ENCODE data around the gene ZC3H12C. TPM values are rescaled to one million over a fixed set of nuclear protein-coding genes. Genes with fewer than 3 reads are reported as not detected.
"Not testable (repeated sequence)": the region's sequence is repeated elsewhere in the genome, so short reads cannot be mapped to it uniquely, and the experiment has no call there.

ZC3H12C gene
- total RNA-seq = 1 to 10 TPM in 1 of 2 donors, under 1 TPM in 1; 0.38 to 1.4 TPM

- DNase-seq (ENCODE audit: low spot score) (no peak), ATAC-seq (peak; percentile 89)
- Mint-ChIP-seq H3K4me3 (peak within 1 kb of the TSS; percentile 76), H3K9me3 (no peaks in the 10 kb centered on the region), H3K27me3 (peaks cover 23 to 38% of the 10 kb centered on the region in 2 donors), H3K36me3 (no peaks in the 10 kb centered on the region), H3K4me1 (ENCODE audit: low read depth in 2 of 2) (peaks cover 0 to 9% of the 10 kb centered on the region in 2 donors), H3K27ac (no peak within 1 kb of the TSS)
These were observed at the start of gene ZC3H12C for GRCh38 chr11:110092515-110093406. Gene ZC3H12C, plus strand, starts transcription at chr11:110093392. Its CDS starts 20 bp downstream, at chr11:110093412.

- no peak for ATAC-seq
- no peaks in the 10 kb centered on the region for H3K4me1 Mint-ChIP-seq (ENCODE audit: low read depth in 2 of 2)
- peaks cover 6 to 11% of the 10 kb centered on the region in 2 donors for H3K27me3 Mint-ChIP-seq
- H3K27ac Mint-ChIP-seq = no peak overlapping the region
- no peak for DNase-seq (ENCODE audit: low spot score)
- H3K36me3 Mint-ChIP-seq = no peaks in the 10 kb centered on the region
- H3K4me3 Mint-ChIP-seq = no peak overlapping the region
- peaks cover 5% of the 10 kb centered on the region for H3K9me3 Mint-ChIP-seq
These were observed 48.8 kb upstream of the ZC3H12C start for GRCh38 chr11:110044226-110044968.

GRCh38 chr11:110046775-110047380, 46.3 kb upstream of the ZC3H12C start:
- DNase-seq (ENCODE audit: low spot score) = no peak
- no peak overlapping the region for H3K4me3 Mint-ChIP-seq

GRCh38 chr11:110049501-110050200, 43.5 kb upstream of the ZC3H12C start:
- Mint-ChIP-seq H3K9me3 (peaks cover 6% of the 10 kb centered on the region), H3K36me3 (peaks cover 12% of the 10 kb centered on the region), H3K4me3 (no peak overlapping the region), H3K4me1 (ENCODE audit: low read depth in 2 of 2) (no peaks in the 10 kb centered on the region), H3K27ac (no peak overlapping the region), H3K27me3 (peaks cover 0 to 2% of the 10 kb centered on the region in 2 donors)
- DNase-seq (ENCODE audit: low spot score) (no peak), ATAC-seq (peak in 1 of 2 donors; percentile 40)

More at GRCh38 chr11:110046775-110047380, 46.3 kb upstream of the ZC3H12C start:
- H3K36me3 Mint-ChIP-seq = no peaks in the 10 kb centered on the region
- ATAC-seq = no peak
- peaks cover 5% of the 10 kb centered on the region for H3K9me3 Mint-ChIP-seq
- H3K27ac Mint-ChIP-seq = no peak overlapping the region
- no peaks in the 10 kb centered on the region for H3K4me1 Mint-ChIP-seq (ENCODE audit: low read depth in 2 of 2)
- H3K27me3 Mint-ChIP-seq = peaks cover 6 to 11% of the 10 kb centered on the region in 2 donors

GRCh38 chr11:110050201-110050506, 43.0 kb upstream of the ZC3H12C start:
- Mint-ChIP-seq H3K27ac (no peak overlapping the region), H3K27me3 (no peaks in the 10 kb centered on the region), H3K9me3 (peaks cover 6% of the 10 kb centered on the region), H3K36me3 (peaks cover 12% of the 10 kb centered on the region), H3K4me1 (ENCODE audit: low read depth in 2 of 2) (no peaks in the 10 kb centered on the region), H3K4me3 (no peak overlapping the region)
- DNase-seq (ENCODE audit: low spot score) (no peak), ATAC-seq (peak in 1 of 2 donors; percentile 20)

GRCh38 chr11:110053848-110054414, 39.3 kb upstream of the ZC3H12C start:
- ATAC-seq = no peak
- Mint-ChIP-seq H3K4me1 (ENCODE audit: low read depth in 2 of 2) (no peaks in the 10 kb centered on the region), H3K27me3 (no peaks in the 10 kb centered on the region), H3K27ac (no peak overlapping the region), H3K9me3 (peaks cover 6% of the 10 kb centered on the region), H3K36me3 (peaks cover 12% of the 10 kb centered on the region), H3K4me3 (no peak overlapping the region)
- no peak for DNase-seq (ENCODE audit: low spot score)

- ATAC-seq (no peak), DNase-seq (ENCODE audit: low spot score) (no peak)
- Mint-ChIP-seq H3K4me3 (no peak overlapping the region), H3K4me1 (ENCODE audit: low read depth in 2 of 2) (no peaks in the 10 kb centered on the region), H3K36me3 (peaks cover 12% of the 10 kb centered on the region), H3K9me3 (peaks cover 11% of the 10 kb centered on the region), H3K27me3 (peaks cover 2 to 9% of the 10 kb centered on the region in 2 donors), H3K27ac (no peak overlapping the region)
These were observed 36.2 kb upstream of the ZC3H12C start for GRCh38 chr11:110056956-110057355.

GRCh38 chr11:110059706-110060463, 33.3 kb upstream of the ZC3H12C start:
- Mint-ChIP-seq H3K27ac (no peak overlapping the region), H3K4me3 (no peak overlapping the region), H3K4me1 (ENCODE audit: low read depth in 2 of 2) (no peaks in the 10 kb centered on the region), H3K27me3 (peaks cover 5 to 15% of the 10 kb centered on the region in 2 donors), H3K9me3 (peaks cover 6% of the 10 kb centered on the region), H3K36me3 (no peaks in the 10 kb centered on the region)
- ATAC-seq (no peak), DNase-seq (ENCODE audit: low spot score) (no peak)

- DNase-seq (ENCODE audit: low spot score) = no peak
- H3K4me3 Mint-ChIP-seq = no peak overlapping the region
- no peak for ATAC-seq
- H3K27ac Mint-ChIP-seq = no peak overlapping the region
- H3K9me3 Mint-ChIP-seq = peaks cover 6% of the 10 kb centered on the region
- peaks cover 5 to 15% of the 10 kb centered on the region in 2 donors for H3K27me3 Mint-ChIP-seq
- H3K4me1 Mint-ChIP-seq (ENCODE audit: low read depth in 2 of 2) = no peaks in the 10 kb centered on the region
- no peaks in the 10 kb centered on the region for H3K36me3 Mint-ChIP-seq
These were observed 31.9 kb upstream of the ZC3H12C start for GRCh38 chr11:110061296-110061695.

- Mint-ChIP-seq H3K36me3 (no peaks in the 10 kb centered on the region), H3K27ac (no peak overlapping the region), H3K4me3 (no peak overlapping the region), H3K9me3 (peaks cover 6% of the 10 kb centered on the region), H3K4me1 (ENCODE audit: low read depth in 2 of 2) (no peaks in the 10 kb centered on the region), H3K27me3 (peaks cover 5 to 15% of the 10 kb centered on the region in 2 donors)
- DNase-seq (ENCODE audit: low spot score) (no peak), ATAC-seq (no peak)
These were observed 30.9 kb upstream of the ZC3H12C start for GRCh38 chr11:110062247-110062646.

GRCh38 chr11:110065189-110065588, 28.0 kb upstream of the ZC3H12C start:
- ATAC-seq = no peak
- DNase-seq (ENCODE audit: low spot score) = no peak
- Mint-ChIP-seq H3K27ac (no peak overlapping the region), H3K36me3 (no peaks in the 10 kb centered on the region), H3K4me1 (ENCODE audit: low read depth in 2 of 2) (peaks cover 0 to 3% of the 10 kb centered on the region in 2 donors), H3K4me3 (no peak overlapping the region), H3K9me3 (peaks cover 8% of the 10 kb centered on the region), H3K27me3 (peaks cover 7 to 15% of the 10 kb centered on the region in 2 donors)

- DNase-seq (ENCODE audit: low spot score); H3K4me3 Mint-ChIP-seq; H3K27ac Mint-ChIP-seq; H3K4me1 Mint-ChIP-seq (ENCODE audit: low read depth in 2 of 2); H3K36me3 Mint-ChIP-seq; H3K9me3 Mint-ChIP-seq; ATAC-seq: not testable (repeated sequence)
- peaks cover 10 to 12% of the 10 kb centered on the region in 2 donors for H3K27me3 Mint-ChIP-seq
These were observed 25.2 kb upstream of the ZC3H12C start for GRCh38 chr11:110068001-110068400.

Data from natural killer cell treated with Interleukin-12 subunit alpha and Interleukin-12 subunit beta and Interleukin-15 and Interleukin-18, amount 100 ng/mL, for 72 hours (primary cell).